Pulmonary artery endothelial cell (primary cell): ENCODE results near the gene PRPF8. TPM values are rescaled to one million over a fixed set of nuclear protein-coding genes. Genes with fewer than 3 reads are reported as not detected.
"Not testable (repeated sequence)": the region's sequence is repeated elsewhere in the genome, so short reads cannot be mapped to it uniquely, and the experiment has no call there.

Experiments used
- DNase-seq: peaks from one replicate; pipeline ENCODE4 v3.0.0-alpha.2; 2011; ENCODE audit warnings: low read depth, low spot score
- total RNA-seq: library from RNA; depleted of rRNA; stranded (reverse); fragments of >200 nt; gene quantifications from 2 replicates; pipeline ENCODE4 v1.2.3, GENCODE V29; 2014

PRPF8 gene
- 98.5 and 117 TPM in 2 replicates for total RNA-seq

GRCh38 chr17:1684378-1685189, at the start of gene PRPF8:
Gene PRPF8 (minus strand): TSS chr17:1684867. CDS start chr17:1684571, 296 bp downstream.
- peak; percentile 88 for DNase-seq

- DNase-seq = no peak
These were observed 49.1 kb upstream of the PRPF8 start for GRCh38 chr17:1733759-1734158.

- no peak for DNase-seq
These were observed 48.2 kb upstream of the PRPF8 start for GRCh38 chr17:1732833-1733321.

DNA sequence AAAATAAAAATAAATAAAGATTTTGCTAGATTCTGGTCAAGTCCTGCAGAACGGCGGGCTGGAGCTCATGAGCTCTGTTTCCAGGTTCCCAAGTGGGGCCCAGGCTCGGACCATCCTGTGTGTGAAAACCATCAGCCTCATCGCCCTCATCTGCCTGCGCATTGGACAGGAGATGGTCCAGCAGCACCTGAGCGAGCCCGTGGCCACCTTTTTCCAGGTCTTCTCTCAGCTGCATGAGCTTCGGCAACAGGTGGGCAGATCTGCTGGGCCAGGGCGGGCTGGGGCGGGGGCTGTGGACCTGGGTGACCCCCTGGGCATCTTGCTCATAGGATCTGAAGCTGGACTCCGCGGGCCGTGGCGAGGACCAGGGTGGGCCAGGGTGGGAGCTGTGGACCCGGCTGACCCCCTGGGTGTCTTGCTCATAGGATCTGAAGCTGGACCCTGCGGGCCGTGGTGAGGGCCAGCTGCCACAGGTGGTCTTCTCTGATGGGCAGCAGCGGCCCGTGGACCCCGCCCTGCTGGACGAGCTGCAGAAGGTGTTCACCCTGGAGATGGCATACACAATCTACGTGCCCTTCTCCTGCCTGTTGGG, 47.7 kb upstream of the PRPF8 start:
- DNase-seq = no peak

- no peak for DNase-seq
These were observed 46.5 kb upstream of the PRPF8 start for GRCh38 chr17:1731194-1731506.

DNA sequence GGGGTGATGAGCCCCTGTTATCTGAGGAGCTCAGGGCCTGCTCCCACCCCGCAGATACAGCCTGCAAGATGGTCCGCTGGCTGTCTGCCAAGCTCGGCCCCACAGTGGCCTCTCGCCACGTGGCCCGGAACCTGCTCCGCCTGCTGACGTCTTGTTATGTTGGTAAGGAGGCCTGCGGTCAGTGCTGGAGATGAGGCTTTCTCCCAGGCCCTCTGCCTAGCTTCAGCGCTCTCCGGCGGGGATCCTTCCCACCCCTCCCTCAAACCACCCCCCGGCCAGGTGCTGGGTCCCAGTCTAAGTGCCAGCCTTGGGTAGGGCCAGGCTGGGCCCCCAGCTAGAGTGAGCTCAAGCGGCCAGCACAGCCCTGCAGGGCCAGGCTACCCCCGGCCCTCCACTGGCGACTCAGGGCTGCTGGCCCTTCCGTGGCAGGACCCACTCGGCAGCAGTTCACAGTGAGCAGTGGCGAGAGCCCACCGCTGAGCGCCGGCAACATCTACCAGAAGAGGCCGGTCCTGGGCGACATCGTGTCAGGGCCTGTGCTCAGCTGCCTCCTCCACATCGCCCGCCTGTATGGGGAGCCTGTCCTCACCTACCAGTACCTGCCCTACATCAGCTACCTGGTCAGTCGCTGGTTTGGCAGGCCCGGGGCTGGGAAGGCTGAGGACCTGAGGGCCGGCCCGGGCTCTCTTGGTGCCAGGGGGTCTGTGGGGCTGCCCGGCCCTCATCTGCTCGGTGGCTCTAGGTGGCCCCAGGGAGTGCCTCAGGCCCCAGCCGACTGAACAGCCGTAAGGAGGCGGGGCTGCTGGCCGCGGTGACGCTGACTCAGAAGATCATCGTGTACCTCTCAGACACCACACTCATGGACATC, 45.9 kb upstream of the PRPF8 start:
- no peak for DNase-seq

- no peak for DNase-seq
These were observed 45.3 kb upstream of the PRPF8 start for GRCh38 chr17:1729966-1730325.

DNA sequence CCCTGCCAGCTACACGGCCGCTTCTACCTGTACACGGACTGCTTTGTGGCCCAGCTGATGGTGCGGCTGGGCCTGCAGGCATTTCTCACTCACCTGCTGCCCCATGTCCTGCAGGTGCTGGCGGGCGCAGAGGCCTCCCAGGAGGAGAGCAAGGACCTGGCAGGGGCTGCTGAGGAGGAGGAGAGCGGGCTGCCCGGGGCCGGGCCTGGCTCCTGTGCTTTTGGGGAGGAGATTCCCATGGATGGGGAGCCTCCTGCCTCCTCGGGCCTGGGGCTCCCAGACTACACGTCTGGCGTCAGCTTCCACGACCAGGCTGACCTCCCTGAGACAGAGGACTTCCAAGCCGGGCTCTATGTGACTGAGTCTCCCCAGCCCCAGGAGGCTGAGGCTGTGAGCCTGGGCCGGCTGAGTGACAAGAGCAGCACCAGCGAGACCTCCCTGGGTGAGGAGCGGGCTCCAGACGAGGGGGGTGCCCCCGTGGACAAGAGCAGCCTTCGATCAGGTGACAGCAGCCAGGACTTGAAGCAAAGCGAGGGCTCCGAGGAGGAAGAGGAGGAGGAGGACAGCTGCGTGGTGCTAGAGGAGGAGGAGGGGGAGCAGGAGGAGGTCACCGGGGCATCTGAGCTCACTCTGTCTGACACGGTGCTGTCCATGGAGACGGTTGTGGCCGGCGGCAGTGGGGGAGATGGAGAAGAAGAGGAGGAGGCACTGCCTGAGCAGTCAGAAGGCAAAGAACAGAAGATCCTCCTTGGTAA, 43.4 kb upstream of the PRPF8 start:
- no peak for DNase-seq

GRCh38 chr17:1727258-1727789, 42.7 kb upstream of the PRPF8 start:
- DNase-seq = no peak

DNA sequence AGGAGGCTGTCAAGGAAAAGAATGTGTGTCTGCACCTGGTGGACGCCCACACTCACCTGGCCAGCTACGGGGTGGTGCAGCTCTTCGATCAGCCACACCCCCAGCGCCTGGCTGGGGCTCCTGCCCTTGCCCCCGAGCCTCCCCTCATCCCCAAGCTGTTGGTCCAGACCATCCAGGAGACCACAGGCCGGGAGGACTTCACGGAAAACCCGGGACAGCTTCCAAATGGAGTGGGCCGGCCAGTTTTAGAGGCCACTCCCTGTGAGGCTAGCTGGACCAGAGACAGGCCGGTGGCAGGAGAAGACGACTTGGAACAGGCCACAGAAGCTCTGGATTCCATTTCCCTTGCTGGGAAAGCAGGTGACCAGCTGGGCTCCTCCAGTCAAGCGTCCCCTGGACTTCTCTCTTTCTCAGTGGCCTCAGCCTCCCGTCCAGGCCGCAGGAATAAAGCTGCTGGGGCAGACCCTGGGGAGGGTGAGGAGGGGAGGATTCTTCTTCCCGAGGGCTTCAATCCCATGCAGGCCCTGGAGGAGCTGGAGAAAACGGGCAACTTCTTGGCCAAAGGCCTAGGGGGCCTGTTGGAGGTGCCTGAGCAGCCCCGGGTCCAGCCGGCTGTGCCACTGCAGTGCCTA, 42.1 kb upstream of the PRPF8 start:
- no peak for DNase-seq

GRCh38 chr17:1725642-1726511, 41.2 kb upstream of the PRPF8 start:
- DNase-seq = no peak

DNA sequence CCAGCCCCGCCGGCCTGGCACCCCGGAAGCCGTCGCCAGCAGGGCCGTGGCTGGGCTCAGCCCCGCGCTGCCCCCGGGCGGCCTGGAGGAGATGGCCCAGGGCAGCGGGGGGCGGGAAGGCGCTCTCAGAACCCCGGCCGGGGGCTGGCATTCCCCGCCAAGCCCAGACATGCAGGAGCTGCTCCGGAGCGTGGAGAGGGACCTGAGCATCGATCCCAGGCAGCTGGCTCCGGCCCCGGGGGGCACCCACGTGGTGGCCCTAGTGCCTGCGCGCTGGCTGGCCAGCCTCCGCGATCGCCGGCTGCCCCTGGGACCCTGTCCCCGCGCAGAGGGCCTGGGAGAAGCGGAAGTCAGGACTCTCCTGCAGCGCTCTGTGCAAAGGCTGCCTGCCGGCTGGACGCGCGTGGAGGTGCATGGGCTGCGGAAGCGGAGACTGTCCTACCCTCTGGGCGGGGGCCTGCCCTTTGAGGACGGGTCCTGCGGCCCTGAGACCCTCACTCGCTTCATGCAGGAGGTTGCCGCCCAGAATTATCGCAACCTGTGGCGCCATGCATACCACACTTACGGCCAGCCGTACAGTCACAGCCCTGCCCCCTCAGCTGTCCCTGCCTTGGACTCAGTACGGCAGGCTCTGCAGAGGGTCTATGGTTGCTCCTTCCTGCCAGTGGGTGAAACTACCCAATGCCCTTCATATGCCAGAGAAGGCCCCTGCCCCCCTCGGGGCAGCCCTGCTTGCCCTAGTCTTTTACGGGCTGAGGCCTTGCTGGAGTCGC, 40.4 kb upstream of the PRPF8 start:
- DNase-seq = no peak

DNA sequence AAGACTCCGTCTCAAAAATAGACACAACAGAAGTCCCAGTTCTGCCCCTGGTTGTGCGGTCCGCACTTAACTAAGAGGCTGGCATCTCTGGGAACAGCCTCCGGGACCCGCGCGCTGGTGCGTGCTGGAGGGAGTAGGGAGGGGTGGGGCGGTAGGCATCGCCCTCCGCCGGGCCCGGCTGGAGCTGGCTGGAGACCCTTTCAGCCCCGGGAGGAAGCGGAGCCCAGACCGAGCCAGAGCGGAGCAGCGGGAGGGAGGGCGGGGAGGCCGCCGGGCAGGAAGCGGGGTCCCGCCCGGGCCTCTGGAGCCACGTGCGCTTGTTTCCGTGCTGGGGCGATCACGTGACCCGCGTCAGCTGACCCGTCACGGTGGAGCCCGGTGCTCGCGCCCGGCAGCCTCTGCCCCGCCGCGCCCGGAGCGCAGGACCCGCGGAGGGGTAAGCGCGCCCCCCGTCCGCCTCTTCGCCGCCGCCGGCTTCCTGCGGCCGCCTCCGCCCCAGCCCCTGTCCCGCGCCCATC, 39.7 kb upstream of the PRPF8 start, which contains the start of gene WDR81:
TSS of gene WDR81 (plus strand) at position 354 of the 518 bp plus-strand sequence. CDS start 256 bp downstream, outside the sequence.
- no peak for DNase-seq

GRCh38 chr17:1722022-1722421, 37.4 kb upstream of the PRPF8 start:
- not testable (repeated sequence) for DNase-seq

- DNase-seq = no peak
These were observed 36.3 kb upstream of the PRPF8 start for GRCh38 chr17:1720856-1721386.

DNA sequence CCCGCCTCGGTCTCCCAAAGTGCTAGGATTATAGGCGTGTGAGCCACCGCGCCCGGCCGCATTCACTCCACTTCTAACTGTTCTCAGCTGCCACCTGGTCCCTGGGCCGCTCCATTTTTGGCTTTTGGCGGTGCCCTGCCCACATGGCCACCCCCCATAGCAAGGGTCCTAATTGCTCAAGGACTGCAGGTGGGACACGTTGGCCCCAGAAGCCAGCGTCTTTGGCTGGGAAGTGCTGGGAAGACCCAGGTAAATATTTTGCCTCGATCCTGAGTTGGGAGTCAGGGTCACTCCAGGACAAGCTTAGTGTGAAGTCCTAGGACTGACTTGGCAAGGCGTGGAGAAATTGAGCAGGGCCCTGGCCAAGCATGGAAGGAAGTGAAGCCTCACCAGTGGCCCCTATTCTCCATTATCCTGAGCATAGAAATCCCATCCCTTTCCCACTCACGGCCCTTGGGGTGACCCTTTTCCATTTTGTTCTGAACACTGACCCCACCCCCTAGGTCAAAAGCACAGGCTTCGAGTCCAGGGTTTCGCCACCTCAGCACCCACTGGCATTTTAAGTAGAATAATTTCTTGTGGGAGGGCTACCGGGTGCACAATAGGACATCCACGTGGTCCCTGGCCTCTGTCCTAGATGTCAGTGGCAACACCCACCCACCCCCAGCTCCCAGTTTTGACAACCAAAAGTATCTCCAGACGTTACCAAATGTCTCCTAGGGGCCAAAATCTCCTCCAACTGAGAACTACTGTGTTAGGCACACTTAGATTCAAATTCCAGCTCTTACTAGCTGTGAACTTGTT, 33.9 kb upstream of the PRPF8 start:
- DNase-seq = no peak

GRCh38 chr17:1716912-1717695, 32.4 kb upstream of the PRPF8 start:
- DNase-seq = peak; percentile 98
